ENCODE measurements around the gene RASD1. TPM values are rescaled to one million over a fixed set of nuclear protein-coding genes. Genes with fewer than 3 reads are reported as not detected.

RASD1 gene
- total and polyA plus RNA-seq, 2 experiments from 2014 or later: 3.6 to 3.7 TPM

DNA sequence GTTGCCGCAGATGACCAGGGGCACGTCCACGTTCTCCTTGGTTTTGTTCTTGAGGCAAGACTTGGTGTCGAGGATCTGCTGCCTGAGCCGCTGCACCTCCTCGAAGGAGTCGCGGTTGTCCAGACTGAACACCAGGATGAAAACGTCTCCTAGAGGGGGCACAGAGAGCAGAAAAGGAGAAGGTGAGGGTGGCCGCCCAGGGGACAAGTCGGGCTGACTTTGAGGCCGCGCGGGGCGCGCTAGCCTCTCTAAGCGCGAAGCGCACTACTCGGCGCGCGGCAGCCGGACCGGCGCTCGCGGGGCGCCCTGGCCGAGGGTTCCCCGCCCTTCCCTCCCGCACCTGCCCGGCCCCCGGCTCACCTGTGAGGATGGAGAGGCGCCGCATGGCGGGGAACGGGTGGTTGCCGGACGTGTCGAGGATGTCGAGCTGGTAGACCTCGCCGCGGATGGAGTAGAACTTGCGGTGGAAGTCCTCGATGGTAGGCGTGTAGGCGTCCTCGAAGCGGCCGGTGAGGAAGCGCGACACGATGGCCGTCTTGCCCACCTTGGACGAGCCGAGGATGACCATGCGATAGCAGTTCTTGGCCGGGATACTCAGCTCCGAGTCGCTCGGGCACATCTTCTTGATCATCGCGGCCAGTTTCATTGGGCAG is 533 bp downstream of the RASD1 start:
- TF ChIP-seq EZH2 (IDR thresholded peaks at IDR 0.05; ENCODE audit: low read depth, unreplicated experiment): peak; percentile 61
- TF ChIP-seq NANOG (IDR thresholded peaks at IDR 0.05; ENCODE audit: borderline replicate concordance): no peak
- TF ChIP-seq POLR2AphosphoS5 (IDR thresholded peaks at IDR 0.05; ENCODE audit: low read depth): no peak
- TF ChIP-seq, protein P1, sequence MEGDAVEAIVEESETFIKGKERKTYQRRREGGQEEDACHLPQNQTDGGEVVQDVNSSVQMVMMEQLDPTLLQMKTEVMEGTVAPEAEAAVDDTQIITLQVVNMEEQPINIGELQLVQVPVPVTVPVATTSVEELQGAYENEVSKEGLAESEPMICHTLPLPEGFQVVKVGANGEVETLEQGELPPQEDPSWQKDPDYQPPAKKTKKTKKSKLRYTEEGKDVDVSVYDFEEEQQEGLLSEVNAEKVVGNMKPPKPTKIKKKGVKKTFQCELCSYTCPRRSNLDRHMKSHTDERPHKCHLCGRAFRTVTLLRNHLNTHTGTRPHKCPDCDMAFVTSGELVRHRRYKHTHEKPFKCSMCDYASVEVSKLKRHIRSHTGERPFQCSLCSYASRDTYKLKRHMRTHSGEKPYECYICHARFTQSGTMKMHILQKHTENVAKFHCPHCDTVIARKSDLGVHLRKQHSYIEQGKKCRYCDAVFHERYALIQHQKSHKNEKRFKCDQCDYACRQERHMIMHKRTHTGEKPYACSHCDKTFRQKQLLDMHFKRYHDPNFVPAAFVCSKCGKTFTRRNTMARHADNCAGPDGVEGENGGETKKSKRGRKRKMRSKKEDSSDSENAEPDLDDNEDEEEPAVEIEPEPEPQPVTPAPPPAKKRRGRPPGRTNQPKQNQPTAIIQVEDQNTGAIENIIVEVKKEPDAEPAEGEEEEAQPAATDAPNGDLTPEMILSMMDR (conservative IDR thresholded peaks at IDR 0.05; ENCODE audit: low read depth in 2 of 2): no peak
- TF ChIP-seq, protein P2, sequence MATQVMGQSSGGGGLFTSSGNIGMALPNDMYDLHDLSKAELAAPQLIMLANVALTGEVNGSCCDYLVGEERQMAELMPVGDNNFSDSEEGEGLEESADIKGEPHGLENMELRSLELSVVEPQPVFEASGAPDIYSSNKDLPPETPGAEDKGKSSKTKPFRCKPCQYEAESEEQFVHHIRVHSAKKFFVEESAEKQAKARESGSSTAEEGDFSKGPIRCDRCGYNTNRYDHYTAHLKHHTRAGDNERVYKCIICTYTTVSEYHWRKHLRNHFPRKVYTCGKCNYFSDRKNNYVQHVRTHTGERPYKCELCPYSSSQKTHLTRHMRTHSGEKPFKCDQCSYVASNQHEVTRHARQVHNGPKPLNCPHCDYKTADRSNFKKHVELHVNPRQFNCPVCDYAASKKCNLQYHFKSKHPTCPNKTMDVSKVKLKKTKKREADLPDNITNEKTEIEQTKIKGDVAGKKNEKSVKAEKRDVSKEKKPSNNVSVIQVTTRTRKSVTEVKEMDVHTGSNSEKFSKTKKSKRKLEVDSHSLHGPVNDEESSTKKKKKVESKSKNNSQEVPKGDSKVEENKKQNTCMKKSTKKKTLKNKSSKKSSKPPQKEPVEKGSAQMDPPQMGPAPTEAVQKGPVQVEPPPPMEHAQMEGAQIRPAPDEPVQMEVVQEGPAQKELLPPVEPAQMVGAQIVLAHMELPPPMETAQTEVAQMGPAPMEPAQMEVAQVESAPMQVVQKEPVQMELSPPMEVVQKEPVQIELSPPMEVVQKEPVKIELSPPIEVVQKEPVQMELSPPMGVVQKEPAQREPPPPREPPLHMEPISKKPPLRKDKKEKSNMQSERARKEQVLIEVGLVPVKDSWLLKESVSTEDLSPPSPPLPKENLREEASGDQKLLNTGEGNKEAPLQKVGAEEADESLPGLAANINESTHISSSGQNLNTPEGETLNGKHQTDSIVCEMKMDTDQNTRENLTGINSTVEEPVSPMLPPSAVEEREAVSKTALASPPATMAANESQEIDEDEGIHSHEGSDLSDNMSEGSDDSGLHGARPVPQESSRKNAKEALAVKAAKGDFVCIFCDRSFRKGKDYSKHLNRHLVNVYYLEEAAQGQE (IDR thresholded peaks at IDR 0.05; ENCODE audit: unreplicated experiment): no peak
- TF ChIP-seq, protein P3, sequence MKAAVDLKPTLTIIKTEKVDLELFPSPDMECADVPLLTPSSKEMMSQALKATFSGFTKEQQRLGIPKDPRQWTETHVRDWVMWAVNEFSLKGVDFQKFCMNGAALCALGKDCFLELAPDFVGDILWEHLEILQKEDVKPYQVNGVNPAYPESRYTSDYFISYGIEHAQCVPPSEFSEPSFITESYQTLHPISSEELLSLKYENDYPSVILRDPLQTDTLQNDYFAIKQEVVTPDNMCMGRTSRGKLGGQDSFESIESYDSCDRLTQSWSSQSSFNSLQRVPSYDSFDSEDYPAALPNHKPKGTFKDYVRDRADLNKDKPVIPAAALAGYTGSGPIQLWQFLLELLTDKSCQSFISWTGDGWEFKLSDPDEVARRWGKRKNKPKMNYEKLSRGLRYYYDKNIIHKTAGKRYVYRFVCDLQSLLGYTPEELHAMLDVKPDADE (IDR thresholded peaks at IDR 0.05): no peak
- TF ChIP-seq, protein P4, sequence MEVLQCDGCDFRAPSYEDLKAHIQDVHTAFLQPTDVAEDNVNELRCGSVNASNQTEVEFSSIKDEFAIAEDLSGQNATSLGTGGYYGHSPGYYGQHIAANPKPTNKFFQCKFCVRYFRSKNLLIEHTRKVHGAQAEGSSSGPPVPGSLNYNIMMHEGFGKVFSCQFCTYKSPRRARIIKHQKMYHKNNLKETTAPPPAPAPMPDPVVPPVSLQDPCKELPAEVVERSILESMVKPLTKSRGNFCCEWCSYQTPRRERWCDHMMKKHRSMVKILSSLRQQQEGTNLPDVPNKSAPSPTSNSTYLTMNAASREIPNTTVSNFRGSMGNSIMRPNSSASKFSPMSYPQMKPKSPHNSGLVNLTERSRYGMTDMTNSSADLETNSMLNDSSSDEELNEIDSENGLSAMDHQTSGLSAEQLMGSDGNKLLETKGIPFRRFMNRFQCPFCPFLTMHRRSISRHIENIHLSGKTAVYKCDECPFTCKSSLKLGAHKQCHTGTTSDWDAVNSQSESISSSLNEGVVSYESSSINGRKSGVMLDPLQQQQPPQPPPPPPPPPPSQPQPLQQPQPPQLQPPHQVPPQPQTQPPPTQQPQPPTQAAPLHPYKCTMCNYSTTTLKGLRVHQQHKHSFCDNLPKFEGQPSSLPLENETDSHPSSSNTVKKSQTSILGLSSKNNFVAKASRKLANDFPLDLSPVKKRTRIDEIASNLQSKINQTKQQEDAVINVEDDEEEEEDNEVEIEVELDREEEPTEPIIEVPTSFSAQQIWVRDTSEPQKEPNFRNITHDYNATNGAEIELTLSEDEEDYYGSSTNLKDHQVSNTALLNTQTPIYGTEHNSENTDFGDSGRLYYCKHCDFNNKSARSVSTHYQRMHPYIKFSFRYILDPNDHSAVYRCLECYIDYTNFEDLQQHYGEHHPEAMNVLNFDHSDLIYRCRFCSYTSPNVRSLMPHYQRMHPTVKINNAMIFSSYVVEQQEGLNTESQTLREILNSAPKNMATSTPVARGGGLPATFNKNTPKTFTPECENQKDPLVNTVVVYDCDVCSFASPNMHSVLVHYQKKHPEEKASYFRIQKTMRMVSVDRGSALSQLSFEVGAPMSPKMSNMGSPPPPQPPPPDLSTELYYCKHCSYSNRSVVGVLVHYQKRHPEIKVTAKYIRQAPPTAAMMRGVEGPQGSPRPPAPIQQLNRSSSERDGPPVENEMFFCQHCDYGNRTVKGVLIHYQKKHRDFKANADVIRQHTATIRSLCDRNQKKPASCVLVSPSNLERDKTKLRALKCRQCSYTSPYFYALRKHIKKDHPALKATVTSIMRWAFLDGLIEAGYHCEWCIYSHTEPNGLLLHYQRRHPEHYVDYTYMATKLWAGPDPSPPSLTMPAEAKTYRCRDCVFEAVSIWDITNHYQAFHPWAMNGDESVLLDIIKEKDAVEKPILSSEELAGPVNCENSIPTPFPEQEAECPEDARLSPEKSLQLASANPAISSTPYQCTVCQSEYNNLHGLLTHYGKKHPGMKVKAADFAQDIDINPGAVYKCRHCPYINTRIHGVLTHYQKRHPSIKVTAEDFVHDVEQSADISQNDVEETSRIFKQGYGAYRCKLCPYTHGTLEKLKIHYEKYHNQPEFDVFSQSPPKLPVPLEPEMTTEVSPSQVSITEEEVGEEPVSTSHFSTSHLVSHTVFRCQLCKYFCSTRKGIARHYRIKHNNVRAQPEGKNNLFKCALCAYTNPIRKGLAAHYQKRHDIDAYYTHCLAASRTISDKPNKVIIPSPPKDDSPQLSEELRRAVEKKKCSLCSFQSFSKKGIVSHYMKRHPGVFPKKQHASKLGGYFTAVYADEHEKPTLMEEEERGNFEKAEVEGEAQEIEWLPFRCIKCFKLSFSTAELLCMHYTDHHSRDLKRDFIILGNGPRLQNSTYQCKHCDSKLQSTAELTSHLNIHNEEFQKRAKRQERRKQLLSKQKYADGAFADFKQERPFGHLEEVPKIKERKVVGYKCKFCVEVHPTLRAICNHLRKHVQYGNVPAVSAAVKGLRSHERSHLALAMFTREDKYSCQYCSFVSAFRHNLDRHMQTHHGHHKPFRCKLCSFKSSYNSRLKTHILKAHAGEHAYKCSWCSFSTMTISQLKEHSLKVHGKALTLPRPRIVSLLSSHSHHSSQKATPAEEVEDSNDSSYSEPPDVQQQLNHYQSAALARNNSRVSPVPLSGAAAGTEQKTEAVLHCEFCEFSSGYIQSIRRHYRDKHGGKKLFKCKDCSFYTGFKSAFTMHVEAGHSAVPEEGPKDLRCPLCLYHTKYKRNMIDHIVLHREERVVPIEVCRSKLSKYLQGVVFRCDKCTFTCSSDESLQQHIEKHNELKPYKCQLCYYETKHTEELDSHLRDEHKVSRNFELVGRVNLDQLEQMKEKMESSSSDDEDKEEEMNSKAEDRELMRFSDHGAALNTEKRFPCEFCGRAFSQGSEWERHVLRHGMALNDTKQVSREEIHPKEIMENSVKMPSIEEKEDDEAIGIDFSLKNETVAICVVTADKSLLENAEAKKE (CRISPR knock-in tag; IDR thresholded peaks at IDR 0.05): no peak
- TF ChIP-seq ZNF331 (CRISPR knock-in tag; IDR thresholded peaks at IDR 0.05; ENCODE audit: low read depth): no peak
- H3K9me3 Mint-ChIP-seq: no peaks in the 10 kb centered on the region; the same call in 2 of the 3 replicates
- peaks cover 18% of the 10 kb centered on the region; the same call in 2 of the 3 replicates for H3K36me3 Mint-ChIP-seq (ENCODE audit: low read depth)
- Histone ChIP-seq H3K27me3 (ENCODE audit: insufficient read depth) (peaks cover 25% of the 10 kb centered on the region), H3K27ac (ENCODE audit: low read depth) (no peak overlapping the region), H3F3A (replicated peaks; ENCODE audit: low read depth) (peaks cover 3% of the 10 kb centered on the region), H3K4me3 (peak overlapping the region; percentile 91), H3K4me1 (ENCODE audit: insufficient read depth) (peaks cover 29% of the 10 kb centered on the region), H3K79me2 (replicated peaks; ENCODE audit: insufficient read depth) (no peaks in the 10 kb centered on the region), H4K20me1 (replicated peaks; ENCODE audit: insufficient read depth) (peaks cover 19% of the 10 kb centered on the region; the same call in 1 of the 2 replicates), H3K4me2 (peak overlapping the region; percentile 96), H2AFZ (peak overlapping the region; percentile 59; the same call in 1 of the 2 replicates), H3K9me2 (ENCODE audit: insufficient read depth) (no peaks in the 10 kb centered on the region), H3K36me3 (ENCODE audit: insufficient read depth) (no peaks in the 10 kb centered on the region)
- H3K27me3 Mint-ChIP-seq (ENCODE audit: insufficient read depth, low read depth, poor library complexity): peaks cover 35% of the 10 kb centered on the region
- H3K4me1 Mint-ChIP-seq: peaks cover 37% of the 10 kb centered on the region
- H3K27ac Mint-ChIP-seq: no peak overlapping the region
- ATAC-seq: peak; percentile 24
- peak overlapping the region; percentile 76 for H3K4me3 Mint-ChIP-seq
- peak; percentile 53 for DNase-seq (ENCODE audit: low spot score)
